ENCODE measurements around the gene EML4.

Gene EML4

GRCh38 chr2:42239811-42240210 lies 70.7 kb downstream of the EML4 start:
- Mint-ChIP-seq H3K9me3 (no peaks in the 10 kb centered on the region), H3K27ac (no peak overlapping the region), H3K4me3 (no peak overlapping the region), H3K27me3 (no peaks in the 10 kb centered on the region), H3K4me1 (ENCODE audit: low read depth) (peaks cover 26% of the 10 kb centered on the region), H3K36me3 (ENCODE audit: low read depth) (no peaks in the 10 kb centered on the region)
- intact Hi-C loops (cut with micrococcal nuclease) = loop anchor here (10.0 kb wide), 1 partner anchor 365 kb away; no protein-coding TSS in a partner anchor

GRCh38 chr2:42241517-42241916 lies 72.4 kb downstream of the EML4 start:
- Mint-ChIP-seq H3K4me3 (no peak overlapping the region), H3K27ac (no peak overlapping the region), H3K36me3 (ENCODE audit: low read depth) (peaks cover 6% of the 10 kb centered on the region), H3K4me1 (ENCODE audit: low read depth) (peaks cover 26% of the 10 kb centered on the region), H3K9me3 (no peaks in the 10 kb centered on the region), H3K27me3 (no peaks in the 10 kb centered on the region)
- intact Hi-C loops (cut with micrococcal nuclease) = no loop called here

GRCh38 chr2:42243297-42243696 lies 74.1 kb downstream of the EML4 start:
- intact Hi-C loops (cut with micrococcal nuclease) = no loop called here
- Mint-ChIP-seq H3K27ac (no peak overlapping the region), H3K36me3 (ENCODE audit: low read depth) (peaks cover 17% of the 10 kb centered on the region), H3K9me3 (no peaks in the 10 kb centered on the region), H3K4me1 (ENCODE audit: low read depth) (peaks cover 20% of the 10 kb centered on the region), H3K27me3 (no peaks in the 10 kb centered on the region), H3K4me3 (no peak overlapping the region)

GRCh38 chr2:42244520-42244919 lies 75.4 kb downstream of the EML4 start:
- H3K4me1 Mint-ChIP-seq (ENCODE audit: low read depth) = peaks cover 18% of the 10 kb centered on the region
- intact Hi-C loops (cut with micrococcal nuclease) = no loop called here
- H3K9me3 Mint-ChIP-seq = no peaks in the 10 kb centered on the region
- no peaks in the 10 kb centered on the region for H3K27me3 Mint-ChIP-seq
- no peak overlapping the region for H3K4me3 Mint-ChIP-seq
- H3K27ac Mint-ChIP-seq = no peak overlapping the region
- peaks cover 17% of the 10 kb centered on the region for H3K36me3 Mint-ChIP-seq (ENCODE audit: low read depth)

GRCh38 chr2:42245396-42245795 lies 76.2 kb downstream of the EML4 start:
- Mint-ChIP-seq H3K27me3 (no peaks in the 10 kb centered on the region), H3K9me3 (no peaks in the 10 kb centered on the region), H3K27ac (no peak overlapping the region), H3K36me3 (ENCODE audit: low read depth) (peaks cover 17% of the 10 kb centered on the region), H3K4me3 (no peak overlapping the region), H3K4me1 (ENCODE audit: low read depth) (peaks cover 19% of the 10 kb centered on the region)
- intact Hi-C loops (cut with micrococcal nuclease) = no loop called here

GRCh38 chr2:42246562-42246961 lies 77.4 kb downstream of the EML4 start:
- Mint-ChIP-seq H3K27me3 (no peaks in the 10 kb centered on the region), H3K4me3 (no peak overlapping the region), H3K9me3 (no peaks in the 10 kb centered on the region), H3K27ac (no peak overlapping the region), H3K36me3 (ENCODE audit: low read depth) (peaks cover 22% of the 10 kb centered on the region), H3K4me1 (ENCODE audit: low read depth) (peaks cover 14% of the 10 kb centered on the region)
- intact Hi-C loops (cut with micrococcal nuclease) = no loop called here

- Mint-ChIP-seq H3K9me3 (no peaks in the 10 kb centered on the region), H3K4me1 (ENCODE audit: low read depth) (peaks cover 18% of the 10 kb centered on the region), H3K27me3 (no peaks in the 10 kb centered on the region), H3K4me3 (no peak overlapping the region), H3K27ac (no peak overlapping the region), H3K36me3 (ENCODE audit: low read depth) (peaks cover 31% of the 10 kb centered on the region)
- intact Hi-C loops (cut with micrococcal nuclease) = no loop called here
Observed at GRCh38 chr2:42248846-42249245, 79.7 kb downstream of the EML4 start.

GRCh38 chr2:42249284-42249683 lies 80.1 kb downstream of the EML4 start:
- peaks cover 22% of the 10 kb centered on the region for H3K4me1 Mint-ChIP-seq (ENCODE audit: low read depth)
- no peaks in the 10 kb centered on the region for H3K27me3 Mint-ChIP-seq
- H3K27ac Mint-ChIP-seq = no peak overlapping the region
- intact Hi-C loops (cut with micrococcal nuclease) = no loop called here
- no peaks in the 10 kb centered on the region for H3K9me3 Mint-ChIP-seq
- H3K36me3 Mint-ChIP-seq (ENCODE audit: low read depth) = peaks cover 35% of the 10 kb centered on the region
- H3K4me3 Mint-ChIP-seq = no peak overlapping the region

- Mint-ChIP-seq H3K36me3 (ENCODE audit: low read depth) (peaks cover 38% of the 10 kb centered on the region), H3K27me3 (no peaks in the 10 kb centered on the region), H3K4me1 (ENCODE audit: low read depth) (peaks cover 26% of the 10 kb centered on the region), H3K9me3 (no peaks in the 10 kb centered on the region), H3K27ac (no peak overlapping the region), H3K4me3 (no peak overlapping the region)
- intact Hi-C loops (cut with micrococcal nuclease) = no loop called here
Observed at GRCh38 chr2:42249887-42250286, 80.7 kb downstream of the EML4 start.

GRCh38 chr2:42250925-42251324 lies 81.8 kb downstream of the EML4 start:
- Mint-ChIP-seq H3K4me3 (no peak overlapping the region), H3K36me3 (ENCODE audit: low read depth) (peaks cover 38% of the 10 kb centered on the region), H3K9me3 (no peaks in the 10 kb centered on the region), H3K27ac (no peak overlapping the region), H3K27me3 (no peaks in the 10 kb centered on the region), H3K4me1 (ENCODE audit: low read depth) (peaks cover 26% of the 10 kb centered on the region)
- intact Hi-C loops (cut with micrococcal nuclease) = no loop called here

GRCh38 chr2:42252464-42252863 lies 83.3 kb downstream of the EML4 start:
- Mint-ChIP-seq H3K4me3 (no peak overlapping the region), H3K27me3 (no peaks in the 10 kb centered on the region), H3K36me3 (ENCODE audit: low read depth) (peaks cover 24% of the 10 kb centered on the region), H3K27ac (no peak overlapping the region), H3K9me3 (no peaks in the 10 kb centered on the region), H3K4me1 (ENCODE audit: low read depth) (peaks cover 30% of the 10 kb centered on the region)
- intact Hi-C loops (cut with micrococcal nuclease) = no loop called here

GRCh38 chr2:42254186-42254895 lies 85.2 kb downstream of the EML4 start:
- intact Hi-C loops (cut with micrococcal nuclease) = no loop called here
- Mint-ChIP-seq H3K27ac (no peak overlapping the region), H3K27me3 (no peaks in the 10 kb centered on the region), H3K36me3 (ENCODE audit: low read depth) (peaks cover 40% of the 10 kb centered on the region), H3K9me3 (no peaks in the 10 kb centered on the region), H3K4me3 (no peak overlapping the region), H3K4me1 (ENCODE audit: low read depth) (peaks cover 30% of the 10 kb centered on the region)

GRCh38 chr2:42256505-42256904 lies 87.4 kb downstream of the EML4 start:
- Mint-ChIP-seq H3K36me3 (ENCODE audit: low read depth) (peaks cover 44% of the 10 kb centered on the region), H3K27ac (no peak overlapping the region), H3K27me3 (no peaks in the 10 kb centered on the region), H3K4me3 (no peak overlapping the region), H3K4me1 (ENCODE audit: low read depth) (peaks cover 21% of the 10 kb centered on the region), H3K9me3 (no peaks in the 10 kb centered on the region)
- intact Hi-C loops (cut with micrococcal nuclease) = no loop called here

- Mint-ChIP-seq H3K4me1 (ENCODE audit: low read depth) (peaks cover under 1% of the 10 kb centered on the region), H3K27ac (no peak overlapping the region), H3K9me3 (no peaks in the 10 kb centered on the region), H3K27me3 (no peaks in the 10 kb centered on the region), H3K36me3 (ENCODE audit: low read depth) (peaks cover 62% of the 10 kb centered on the region), H3K4me3 (no peak overlapping the region)
- intact Hi-C loops (cut with micrococcal nuclease) = no loop called here
Observed at GRCh38 chr2:42261518-42262195, 92.5 kb downstream of the EML4 start.

GRCh38 chr2:42266236-42266635 lies 97.1 kb downstream of the EML4 start:
- peaks cover 42% of the 10 kb centered on the region for H3K36me3 Mint-ChIP-seq (ENCODE audit: low read depth)

More at GRCh38 chr2:42266236-42266635, 97.1 kb downstream of the EML4 start:
- peaks cover 6% of the 10 kb centered on the region for H3K4me1 Mint-ChIP-seq (ENCODE audit: low read depth)
- no peaks in the 10 kb centered on the region for H3K27me3 Mint-ChIP-seq
- no peak overlapping the region for H3K27ac Mint-ChIP-seq
- intact Hi-C loops (cut with micrococcal nuclease) = no loop called here
- H3K4me3 Mint-ChIP-seq = no peak overlapping the region
- H3K9me3 Mint-ChIP-seq = no peaks in the 10 kb centered on the region
